Keratinocyte (primary cell): Measurements from ENCODE around the gene LRRC8C.

Source experiments
- CTCF ChIP-seq, 3 experiments: IDR thresholded peaks in 1 of 3; conservative IDR thresholded peaks in 1 of 3; optimal IDR thresholded peaks in 1 of 3; 2 replicates in 2 of 3; 3 replicates in 1 of 3; pipeline versions ENCODE3 to v1.5.1; 2011; ENCODE audit warnings: low read length in 3 of 3, mild to moderate bottlenecking in 3 of 3, moderate library complexity in 2 of 3, control low read depth in 1 of 3, inconsistent platforms in 1 of 3; ENCODE audit not compliant: insufficient read depth in 2 of 3; ENCODE audit errors: extremely low read depth in 1 of 3
- EZH2 ChIP-seq: IDR thresholded peaks from one replicate; pipeline ENCODE4 v1.6.1; 2012; ENCODE audit warnings: inconsistent platforms, mild to moderate bottlenecking, low read length, moderate library complexity

DNA sequence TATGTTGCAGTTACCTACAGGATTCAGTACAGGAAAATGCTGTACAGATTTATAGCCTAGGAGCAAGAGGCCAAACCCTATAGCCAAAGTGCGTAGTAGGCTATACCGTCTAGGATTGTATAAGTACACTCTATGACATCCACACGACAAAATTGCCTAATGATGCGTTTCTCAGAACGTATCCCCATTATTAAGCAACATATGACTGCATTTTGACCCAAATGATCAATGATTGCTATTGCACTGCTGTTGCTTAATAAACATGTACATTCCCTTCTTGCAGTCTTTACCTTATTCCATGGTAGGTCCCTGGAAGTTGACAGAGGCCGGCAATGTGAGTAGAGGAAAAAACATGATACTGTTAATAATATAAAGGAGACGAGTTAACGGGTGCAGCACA lies 33.0 kb downstream of the LRRC8C start:
- TF ChIP-seq CTCF (optimal IDR thresholded peaks at IDR 0.05 in 1 of 3, IDR thresholded peaks at IDR 0.05 in 1 of 3, conservative IDR thresholded peaks at IDR 0.05 in 1 of 3; ENCODE audit: extremely low read depth in 1 of 3, insufficient read depth in 2 of 3, low read length in 3 of 3) (no peak), EZH2 (no peak)
